RWPE2 (cell line): ENCODE measurements around the gene BAG5.

Source experiments
- ATAC-seq: fragments of 200-7000 bp; cut with Tn5 transposase; 3 replicates; pipeline ENCODE4 v1.9.1; 2021; ENCODE audit warnings: low read depth
- DNase-seq: peaks from one replicate; pipeline ENCODE4 v3.0.0-alpha.2; 2020; ENCODE audit warnings: low spot score
- H3K27ac ChIP-seq: fragments of 450-650 bp; 2 replicates; pipeline ENCODE4 v1.5.1; 2017; ENCODE audit warnings: mild to moderate bottlenecking; ENCODE audit not compliant: poor library complexity, severe bottlenecking
- H3K27me3 ChIP-seq: fragments of 250-450 bp; sonication (Bioruptor Pico); 2 replicates; pipeline ENCODE4 v1.5.1; 2021; ENCODE audit warnings: mild to moderate bottlenecking, moderate library complexity; ENCODE audit not compliant: insufficient read depth, poor library complexity, severe bottlenecking
- H3K36me3 ChIP-seq: fragments of 250-450 bp; sonication (Bioruptor Pico); 2 replicates; pipeline ENCODE4 v1.5.1; 2020; ENCODE audit warnings: low read depth, mild to moderate bottlenecking, moderate library complexity
- H3K4me1 ChIP-seq: fragments of 250-450 bp; sonication (Bioruptor Pico); 2 replicates; pipeline ENCODE4 v1.5.1; 2021; ENCODE audit warnings: mild to moderate bottlenecking, moderate library complexity; ENCODE audit not compliant: insufficient read depth, poor library complexity, severe bottlenecking
- H3K4me3 ChIP-seq: fragments of 250-450 bp; sonication (Bioruptor Pico); 2 replicates; pipeline ENCODE4 v1.5.1; 2021; ENCODE audit warnings: mild to moderate bottlenecking, moderate library complexity; ENCODE audit not compliant: severe bottlenecking
- H3K9me3 ChIP-seq: fragments of 250-450 bp; sonication (Bioruptor Pico); 2 replicates; pipeline ENCODE4 v1.5.1; 2021; ENCODE audit warnings: mild to moderate bottlenecking, moderate library complexity; ENCODE audit not compliant: severe bottlenecking
- CTCF ChIP-seq: fragments of 450-650 bp; IDR thresholded peaks from one replicate; pipeline ENCODE4 v1.5.1; 2017; ENCODE audit warnings: mild to moderate bottlenecking, moderate library complexity; ENCODE audit not compliant: poor library complexity, severe bottlenecking

The BAG5 gene

GRCh38 chr14:103559766-103560165 lies 2.7 kb downstream of the BAG5 start:
- Histone ChIP-seq H3K36me3 (peaks cover 39% of the 10 kb centered on the region), H3K4me1 (peaks cover 19% of the 10 kb centered on the region), H3K9me3 (no peaks in the 10 kb centered on the region), H3K4me3 (no peak overlapping the region), H3K27me3 (no peaks in the 10 kb centered on the region), H3K27ac (no peak overlapping the region)
- ATAC-seq (no peak), DNase-seq (no peak)
- no peak for TF ChIP-seq CTCF

GRCh38 chr14:103558071-103558882 lies 4.2 kb downstream of the BAG5 start:
- peaks cover 19% of the 10 kb centered on the region for H3K4me1 ChIP-seq
- H3K27me3 ChIP-seq, result no peaks in the 10 kb centered on the region
- no peak for TF ChIP-seq CTCF
- H3K36me3 ChIP-seq, result peaks cover 39% of the 10 kb centered on the region
- H3K9me3 ChIP-seq, result no peaks in the 10 kb centered on the region
- DNase-seq (no peak), ATAC-seq (no peak)
- no peak overlapping the region for H3K4me3 ChIP-seq
- H3K27ac ChIP-seq, result peak overlapping the region; percentile 10

- Histone ChIP-seq H3K27me3 (no peaks in the 10 kb centered on the region), H3K4me1 (peaks cover 26% of the 10 kb centered on the region), H3K27ac (peak overlapping the region; percentile 10), H3K9me3 (no peaks in the 10 kb centered on the region), H3K4me3 (no peak overlapping the region), H3K36me3 (peaks cover 39% of the 10 kb centered on the region)
- DNase-seq, result no peak
- TF ChIP-seq CTCF, result no peak
- ATAC-seq, result no peak
Observed at GRCh38 chr14:103556946-103557758, 5.3 kb downstream of the BAG5 start.

GRCh38 chr14:103555559-103556337 lies 6.7 kb downstream of the BAG5 start:
- H3K36me3 ChIP-seq, result peaks cover 37% of the 10 kb centered on the region
- H3K27ac ChIP-seq, result no peak overlapping the region
- TF ChIP-seq CTCF, result no peak
- no peaks in the 10 kb centered on the region for H3K27me3 ChIP-seq
- ATAC-seq, result no peak
- no peak for DNase-seq
- no peak overlapping the region for H3K4me3 ChIP-seq
- H3K4me1 ChIP-seq, result peaks cover 29% of the 10 kb centered on the region
- H3K9me3 ChIP-seq, result no peaks in the 10 kb centered on the region
